ENCODE data around the gene EIF5A. TPM values are rescaled to one million over a fixed set of nuclear protein-coding genes. Genes with fewer than 3 reads are reported as not detected.
"Not testable (repeated sequence)": the region's sequence is repeated elsewhere in the genome, so short reads cannot be mapped to it uniquely, and the experiment has no call there.

EIF5A gene
- total RNA-seq, 2 donors from 2014 or later: 118 to 130 TPM

DNA sequence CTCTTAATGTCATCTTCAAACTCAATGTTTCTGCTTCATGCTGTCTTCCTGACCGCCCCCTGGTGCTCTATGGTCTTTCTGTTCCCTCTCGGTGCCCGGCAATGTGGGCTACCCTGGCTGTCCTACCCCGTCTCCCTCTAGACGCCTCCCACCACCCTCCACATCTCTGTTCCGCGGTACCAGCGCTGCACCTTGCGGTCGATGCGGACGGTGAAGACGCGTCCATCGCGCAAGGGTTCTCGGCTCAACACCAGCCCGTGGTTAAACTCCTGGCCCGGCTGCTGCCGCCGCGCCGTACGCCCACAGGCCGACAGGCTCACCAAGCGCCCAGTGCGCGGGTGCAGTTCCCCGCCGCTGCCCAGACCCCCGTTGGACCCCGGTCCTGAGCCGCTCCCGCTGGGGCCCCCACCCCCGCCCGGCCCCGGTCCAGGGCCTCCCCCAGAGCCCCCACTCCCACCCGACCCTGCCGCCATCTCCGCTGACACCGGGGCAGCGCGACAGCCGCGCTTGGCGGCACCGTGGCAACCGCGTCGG, 21.5 kb downstream of the EIF5A start, which contains the start of gene NEURL4:
TSS of gene NEURL4 (minus strand) at position 496 of the 534 bp plus-strand sequence. CDS start at position 473, 23 bp downstream.
- TF ChIP-seq, protein P1, sequence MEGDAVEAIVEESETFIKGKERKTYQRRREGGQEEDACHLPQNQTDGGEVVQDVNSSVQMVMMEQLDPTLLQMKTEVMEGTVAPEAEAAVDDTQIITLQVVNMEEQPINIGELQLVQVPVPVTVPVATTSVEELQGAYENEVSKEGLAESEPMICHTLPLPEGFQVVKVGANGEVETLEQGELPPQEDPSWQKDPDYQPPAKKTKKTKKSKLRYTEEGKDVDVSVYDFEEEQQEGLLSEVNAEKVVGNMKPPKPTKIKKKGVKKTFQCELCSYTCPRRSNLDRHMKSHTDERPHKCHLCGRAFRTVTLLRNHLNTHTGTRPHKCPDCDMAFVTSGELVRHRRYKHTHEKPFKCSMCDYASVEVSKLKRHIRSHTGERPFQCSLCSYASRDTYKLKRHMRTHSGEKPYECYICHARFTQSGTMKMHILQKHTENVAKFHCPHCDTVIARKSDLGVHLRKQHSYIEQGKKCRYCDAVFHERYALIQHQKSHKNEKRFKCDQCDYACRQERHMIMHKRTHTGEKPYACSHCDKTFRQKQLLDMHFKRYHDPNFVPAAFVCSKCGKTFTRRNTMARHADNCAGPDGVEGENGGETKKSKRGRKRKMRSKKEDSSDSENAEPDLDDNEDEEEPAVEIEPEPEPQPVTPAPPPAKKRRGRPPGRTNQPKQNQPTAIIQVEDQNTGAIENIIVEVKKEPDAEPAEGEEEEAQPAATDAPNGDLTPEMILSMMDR (IDR thresholded peaks at IDR 0.05): no peak
- DNase-seq (ENCODE audit: low spot score): no peak
- no peaks in the 10 kb centered on the region for H3K27me3 ChIP-seq (replicated peaks; ENCODE audit: insufficient read depth)
- no peaks in the 10 kb centered on the region for H3K9me3 ChIP-seq
- H3K36me3 ChIP-seq: peaks cover 11% of the 10 kb centered on the region
- H3K27ac ChIP-seq: peak within 1 kb of the TSS; percentile 88 to 98
- no peak for ATAC-seq (ENCODE audit: insufficient number of reproducible peaks, low FRiP score, low read depth)
- H3K4me1 ChIP-seq (ENCODE audit: control insufficient read depth in 1 of 2, low read depth in 2 of 2): peaks cover 3 to 17% of the 10 kb centered on the region in 2 donors
- H3K4me3 ChIP-seq: peak within 1 kb of the TSS; percentile 93

DNA sequence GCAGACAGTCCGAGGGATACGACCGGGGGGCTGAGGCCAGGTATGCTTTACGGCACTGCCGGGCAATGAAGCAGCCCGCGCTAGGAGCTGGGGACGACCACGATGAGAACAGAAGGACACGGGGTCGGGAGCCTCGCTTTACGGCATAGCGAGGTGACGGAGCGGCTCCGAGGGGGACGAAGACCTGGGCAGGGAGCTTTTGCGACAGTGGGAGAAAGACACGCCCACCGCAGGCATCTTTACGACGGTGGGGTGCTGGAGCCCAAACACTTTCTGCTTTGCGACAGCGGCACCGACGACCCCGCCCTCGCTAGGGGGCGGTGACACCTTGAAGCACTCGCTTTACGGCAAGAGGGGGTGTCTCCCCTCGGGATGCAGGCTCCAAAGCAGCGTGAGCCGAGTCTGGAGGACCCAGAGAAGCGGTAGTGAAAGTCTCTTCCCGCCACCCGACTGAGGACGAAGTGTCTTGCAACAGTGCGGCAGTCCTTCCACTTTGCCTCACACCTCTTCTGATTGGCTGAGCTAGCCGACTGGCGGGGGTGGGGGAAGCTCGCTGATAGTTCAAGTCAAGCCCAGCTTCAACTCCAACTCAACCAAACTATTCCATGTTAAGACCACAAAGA, 22.1 kb downstream of the EIF5A start:
- peak; percentile 78 for ATAC-seq (ENCODE audit: insufficient number of reproducible peaks, low FRiP score, low read depth)
- peak; percentile 95 for DNase-seq (ENCODE audit: low spot score)
- Histone ChIP-seq H3K9me3 (no peaks in the 10 kb centered on the region), H3K27ac (peak overlapping the region; percentile 88 to 98), H3K36me3 (peaks cover 10% of the 10 kb centered on the region), H3K4me3 (peak overlapping the region; percentile 93), H3K4me1 (ENCODE audit: control insufficient read depth in 1 of 2, low read depth in 2 of 2) (peaks cover 3 to 17% of the 10 kb centered on the region in 2 donors), H3K27me3 (replicated peaks; ENCODE audit: insufficient read depth) (no peaks in the 10 kb centered on the region)
- TF ChIP-seq, protein P1 (IDR thresholded peaks at IDR 0.05): no peak

DNA sequence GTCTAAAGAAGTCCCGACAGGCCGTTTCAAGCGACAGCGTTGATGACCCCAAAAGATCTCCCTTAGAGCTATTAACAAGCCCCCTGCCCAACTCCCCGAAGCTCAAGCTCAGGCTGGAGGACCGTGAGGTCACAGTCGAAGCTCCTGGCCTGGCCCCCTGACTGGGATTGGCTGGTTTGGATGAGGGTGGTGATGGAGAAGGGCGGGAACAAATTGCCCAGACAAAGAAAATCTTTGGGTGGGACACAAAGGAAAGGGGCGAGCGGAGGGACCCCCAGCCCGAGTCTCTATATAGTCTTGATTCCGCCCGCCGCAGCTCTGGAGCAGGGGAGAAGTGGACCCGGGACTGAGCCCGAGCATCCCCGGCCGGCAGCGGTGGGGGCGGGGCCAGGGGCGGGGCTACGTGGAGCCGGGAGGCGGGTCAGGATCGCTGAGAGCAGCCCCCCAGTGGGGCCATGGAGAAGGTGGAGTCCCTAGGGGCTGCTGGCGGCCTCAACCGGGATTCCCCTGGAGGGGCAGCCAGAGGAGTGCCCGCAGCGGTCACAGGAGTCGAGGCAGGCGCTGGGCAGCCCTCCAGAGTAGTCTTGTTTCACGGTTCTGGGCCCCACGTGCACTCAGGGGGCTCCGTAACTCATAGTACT, 22.7 kb downstream of the EIF5A start:
- Histone ChIP-seq H3K4me3 (peak overlapping the region; percentile 93), H3K27ac (peak overlapping the region; percentile 88 to 98), H3K4me1 (ENCODE audit: control insufficient read depth in 1 of 2, low read depth in 2 of 2) (peaks cover 3 to 17% of the 10 kb centered on the region in 2 donors), H3K9me3 (no peaks in the 10 kb centered on the region), H3K27me3 (replicated peaks; ENCODE audit: insufficient read depth) (no peaks in the 10 kb centered on the region), H3K36me3 (peaks cover 9% of the 10 kb centered on the region)
- ATAC-seq (ENCODE audit: insufficient number of reproducible peaks, low FRiP score, low read depth): peak; percentile 74
- no peak for DNase-seq (ENCODE audit: low spot score)
- TF ChIP-seq, protein P1 (IDR thresholded peaks at IDR 0.05): no peak

DNA sequence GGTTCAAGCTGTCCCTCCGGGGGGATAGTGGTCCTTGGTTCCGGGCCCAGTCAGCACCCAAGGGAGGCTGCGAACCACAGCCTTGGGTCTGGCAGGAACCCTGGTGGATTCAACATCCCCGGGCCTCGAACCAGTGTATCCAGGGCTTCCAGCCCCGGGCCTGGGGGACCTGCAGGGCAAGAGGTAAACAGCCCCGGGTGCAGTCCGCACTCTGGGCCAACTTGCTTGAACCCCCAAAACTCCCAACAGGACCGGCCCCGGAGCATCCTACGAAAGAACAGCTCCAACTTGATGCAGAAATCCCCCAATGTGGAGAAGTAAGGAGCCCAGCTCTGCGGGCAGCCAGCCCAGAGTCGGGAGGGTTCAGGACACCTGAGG, 23.2 kb downstream of the EIF5A start:
- no peak for DNase-seq (ENCODE audit: low spot score)
- Histone ChIP-seq H3K36me3 (peaks cover 5% of the 10 kb centered on the region), H3K27ac (peak overlapping the region; percentile 88 to 98), H3K4me3 (peak overlapping the region; percentile 93), H3K9me3 (no peaks in the 10 kb centered on the region), H3K27me3 (replicated peaks; ENCODE audit: insufficient read depth) (no peaks in the 10 kb centered on the region), H3K4me1 (ENCODE audit: control insufficient read depth in 1 of 2, low read depth in 2 of 2) (peaks cover 3 to 17% of the 10 kb centered on the region in 2 donors)
- ATAC-seq (ENCODE audit: insufficient number of reproducible peaks, low FRiP score, low read depth): no peak
- TF ChIP-seq, protein P1 (IDR thresholded peaks at IDR 0.05): no peak

DNA sequence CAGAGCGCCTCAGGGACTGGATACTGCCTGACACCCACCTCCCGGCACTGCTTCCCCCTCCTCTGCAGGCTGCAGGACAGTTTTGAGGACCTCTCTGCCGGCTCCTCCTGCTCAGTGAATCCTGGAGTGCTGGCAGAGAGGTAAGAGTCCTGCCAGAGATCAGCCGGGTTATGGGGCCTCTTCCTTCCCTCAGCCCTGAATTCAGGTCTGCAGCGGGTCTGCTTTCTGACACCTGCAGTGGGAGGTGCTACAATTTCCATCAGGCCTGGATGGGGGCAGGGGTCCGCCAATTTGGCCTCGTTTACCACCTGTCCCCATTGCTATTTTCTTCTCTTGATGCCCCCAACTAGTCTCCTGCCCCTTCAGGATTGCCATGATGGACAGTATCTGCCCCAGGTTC, 24.7 kb downstream of the EIF5A start:
- Histone ChIP-seq H3K4me1 (ENCODE audit: control insufficient read depth in 1 of 2, low read depth in 2 of 2) (peaks cover 3 to 17% of the 10 kb centered on the region in 2 donors), H3K27ac (no peak overlapping the region), H3K4me3 (no peak overlapping the region), H3K27me3 (replicated peaks; ENCODE audit: insufficient read depth) (no peaks in the 10 kb centered on the region), H3K36me3 (no peaks in the 10 kb centered on the region), H3K9me3 (no peaks in the 10 kb centered on the region)
- ATAC-seq (ENCODE audit: insufficient number of reproducible peaks, low FRiP score, low read depth) (no peak), DNase-seq (ENCODE audit: low spot score) (no peak)
- TF ChIP-seq, protein P1 (IDR thresholded peaks at IDR 0.05): no peak

DNA sequence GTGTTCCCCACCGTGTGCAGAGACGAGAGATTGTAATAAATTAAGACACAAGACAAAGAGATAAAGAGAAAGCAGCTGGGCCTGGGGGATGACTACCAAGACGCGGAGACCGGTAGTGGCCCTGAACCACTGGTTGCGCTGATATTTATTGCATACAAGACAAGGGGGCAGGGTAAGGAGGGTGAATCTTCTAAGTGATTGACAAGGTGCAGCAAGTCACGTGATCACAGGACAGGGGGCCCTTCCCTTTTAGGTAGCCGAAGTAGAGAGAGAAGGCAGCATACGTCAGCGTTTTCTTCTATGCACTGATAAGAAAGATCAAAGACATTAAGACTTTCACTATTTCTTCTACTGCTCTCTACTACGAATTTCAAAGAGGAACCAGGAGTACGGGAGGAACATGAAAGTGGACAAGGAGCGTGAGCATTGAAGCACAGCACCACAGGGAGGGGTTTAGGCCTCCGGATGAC, 25.2 kb downstream of the EIF5A start:
- not testable (repeated sequence) for ATAC-seq (ENCODE audit: insufficient number of reproducible peaks, low FRiP score, low read depth); H3K4me3 ChIP-seq; DNase-seq (ENCODE audit: low spot score); H3K27me3 ChIP-seq (replicated peaks; ENCODE audit: insufficient read depth); H3K27ac ChIP-seq; H3K36me3 ChIP-seq; H3K9me3 ChIP-seq
- peaks cover 3 to 16% of the 10 kb centered on the region in 2 donors for H3K4me1 ChIP-seq (ENCODE audit: control insufficient read depth in 1 of 2, low read depth in 2 of 2)
